H9 (cell line): ENCODE measurements around the gene MCEMP1. TPM values are rescaled to one million over a fixed set of nuclear protein-coding genes. Genes with fewer than 3 reads are reported as not detected.

Source experiments
- DNase-seq: peaks from one replicate; pipeline ENCODE4 v3.0.0-alpha.2; 2017
- H2AFZ ChIP-seq: one replicate; pipeline ENCODE4 v1.6.1; 2013; ENCODE audit warnings: mild to moderate bottlenecking, low read length, control low read depth, moderate library complexity
- H2AK5ac ChIP-seq: 2 replicates; pipeline ENCODE4 v1.6.1; 2013; ENCODE audit warnings: low read length, control low read depth, mixed read lengths; ENCODE audit not compliant: insufficient read length
- H2BK120ac ChIP-seq: one replicate; pipeline ENCODE4 v1.6.1; 2013; ENCODE audit warnings: low read depth, mild to moderate bottlenecking, low read length, control low read depth, inconsistent platforms; ENCODE audit not compliant: poor library complexity, severe bottlenecking
- H2BK12ac ChIP-seq: 2 replicates; pipeline ENCODE4 v1.6.1; 2013; ENCODE audit warnings: low read length, control low read depth, mixed read lengths, low read depth; ENCODE audit not compliant: insufficient read length
- H2BK15ac ChIP-seq: 2 replicates; pipeline ENCODE4 v1.6.1; 2013; ENCODE audit warnings: low read depth, low read length, control low read depth
- H2BK20ac ChIP-seq: one replicate; pipeline ENCODE4 v1.6.1; 2013; ENCODE audit warnings: low read depth, mild to moderate bottlenecking, low read length, control low read depth, inconsistent platforms; ENCODE audit not compliant: poor library complexity, severe bottlenecking
- H2BK5ac ChIP-seq: 2 replicates; pipeline ENCODE4 v1.6.1; 2013; ENCODE audit warnings: low read length, control low read depth, mixed read lengths; ENCODE audit not compliant: insufficient read length
- H3K14ac ChIP-seq: 2 replicates; pipeline ENCODE4 v1.6.1; 2013; ENCODE audit warnings: low read length, control low read depth; ENCODE audit not compliant: insufficient read depth
- H3K18ac ChIP-seq: 2 replicates; pipeline ENCODE4 v1.6.1; 2013; ENCODE audit warnings: low read depth, mild to moderate bottlenecking, mixed read lengths, low read length, control low read depth; ENCODE audit not compliant: insufficient read length
- H3K23ac ChIP-seq: 2 replicates; pipeline ENCODE4 v1.6.1; 2013; ENCODE audit warnings: low read length, control low read depth, mixed read lengths, low read depth; ENCODE audit not compliant: insufficient read length
- H3K23me2 ChIP-seq: 2 replicates; pipeline ENCODE4 v1.6.1; 2013; ENCODE audit warnings: low read depth, mild to moderate bottlenecking, mixed read lengths, low read length, control low read depth; ENCODE audit not compliant: insufficient read length, poor library complexity, severe bottlenecking
- H3K27ac ChIP-seq: 2 replicates; pipeline ENCODE4 v1.5.1; 2013; ENCODE audit warnings: low read length, control low read depth, mixed read lengths, low read depth; ENCODE audit not compliant: insufficient read length
- H3K27me3 ChIP-seq: 2 replicates; pipeline ENCODE4 v1.6.1; 2013; ENCODE audit warnings: low read length, control low read depth, inconsistent platforms; ENCODE audit not compliant: insufficient read depth
- H3K4ac ChIP-seq: 2 replicates; pipeline ENCODE4 v1.6.1; 2013; ENCODE audit warnings: low read depth, mild to moderate bottlenecking, control low read depth, inconsistent platforms, low read length, moderate library complexity
- H3K4me1 ChIP-seq: 2 replicates; pipeline ENCODE4 v1.6.1; 2013; ENCODE audit warnings: low read length, control low read depth, inconsistent platforms; ENCODE audit not compliant: insufficient read depth
- H3K4me2 ChIP-seq: 2 replicates; pipeline ENCODE4 v1.6.1; 2013; ENCODE audit warnings: low read length, control low read depth, mixed read lengths; ENCODE audit not compliant: insufficient read length, insufficient read depth
- H3K56ac ChIP-seq: 2 replicates; pipeline ENCODE4 v1.6.1; 2013; ENCODE audit warnings: low read depth, mild to moderate bottlenecking, mixed read lengths, low read length, control low read depth; ENCODE audit not compliant: insufficient read length
- H3K79me1 ChIP-seq: 2 replicates; pipeline ENCODE4 v1.6.1; 2013; ENCODE audit warnings: low read depth, mild to moderate bottlenecking, moderate library complexity, low read length, control low read depth, inconsistent platforms; ENCODE audit not compliant: insufficient read depth, poor library complexity, severe bottlenecking
- H3K79me2 ChIP-seq: 2 replicates; pipeline ENCODE4 v1.6.1; 2013; ENCODE audit warnings: low read length, control low read depth, inconsistent platforms; ENCODE audit not compliant: insufficient read depth
- H3K9ac ChIP-seq: 2 replicates; pipeline ENCODE4 v1.6.1; 2013; ENCODE audit warnings: low read length, control low read depth, mixed read lengths; ENCODE audit not compliant: insufficient read length; ENCODE audit errors: extremely low read depth
- H3K9me3 ChIP-seq: one replicate; pipeline ENCODE4 v1.6.1; 2013; ENCODE audit warnings: low read depth, low read length, inconsistent platforms; ENCODE audit not compliant: control insufficient read depth
- H3T11ph ChIP-seq: one replicate; pipeline ENCODE4 v1.6.1; 2013; ENCODE audit warnings: mild to moderate bottlenecking, low read length, control low read depth, inconsistent platforms
- H4K20me1 ChIP-seq: one replicate; pipeline ENCODE4 v1.6.1; 2013; ENCODE audit not compliant: control insufficient read depth, insufficient read length, insufficient read depth
- H4K5ac ChIP-seq: 2 replicates; pipeline ENCODE4 v1.6.1; 2013; ENCODE audit warnings: low read depth, mild to moderate bottlenecking, mixed read lengths, low read length, control low read depth; ENCODE audit not compliant: insufficient read length
- H4K8ac ChIP-seq: replicated peaks from 2 replicates; pipeline ENCODE4 v1.6.1; 2013; ENCODE audit warnings: low read length, control low read depth, mixed read lengths, low read depth; ENCODE audit not compliant: insufficient read length
- H4K91ac ChIP-seq: 2 replicates; pipeline ENCODE4 v1.6.1; 2013; ENCODE audit warnings: low read depth, mild to moderate bottlenecking, moderate library complexity, mixed read lengths, low read length, control low read depth; ENCODE audit not compliant: insufficient read length
- H3K27ac Mint-ChIP-seq, 3 experiments: 2 replicates in 2 of 3; 3 replicates in 1 of 3; pipeline ENCODE4 v1.8.0; 2020 to 2021; ENCODE audit warnings: mixed read lengths in 3 of 3, mild to moderate bottlenecking in 1 of 3, moderate library complexity in 1 of 3
- H3K27me3 Mint-ChIP-seq: 2 replicates; pipeline ENCODE4 v1.8.0; 2021; ENCODE audit warnings: low read depth, mild to moderate bottlenecking, moderate library complexity, mixed read lengths
- H3K36me3 Mint-ChIP-seq, 3 experiments: 2 replicates in 2 of 3; 3 replicates in 1 of 3; pipeline ENCODE4 v1.8.0; 2020 to 2021; ENCODE audit warnings: low read depth in 3 of 3, mixed read lengths in 3 of 3; ENCODE audit not compliant: insufficient read depth in 1 of 3
- H3K4me1 Mint-ChIP-seq, 2 experiments: 2 replicates each; pipeline ENCODE4 v1.8.0; 2020; ENCODE audit warnings: mixed read lengths in 2 of 2
- H3K4me3 Mint-ChIP-seq, 2 experiments: 2 replicates in 1 of 2; 3 replicates in 1 of 2; pipeline ENCODE4 v1.8.0; 2020 to 2021; ENCODE audit warnings: mild to moderate bottlenecking in 2 of 2, mixed read lengths in 2 of 2, moderate library complexity in 1 of 2
- H3K9me3 Mint-ChIP-seq, 2 experiments: 2 replicates in 1 of 2; 3 replicates in 1 of 2; pipeline ENCODE4 v1.8.0; 2020; ENCODE audit warnings: mild to moderate bottlenecking in 2 of 2, mixed read lengths in 2 of 2, moderate library complexity in 1 of 2
- CTCF ChIP-seq: fragments of 200-600 bp; sonication (generic); conservative IDR thresholded peaks from 3 replicates; pipeline ENCODE4 v1.8.0; 2021; ENCODE audit warnings: antibody characterized with exemption, mild to moderate bottlenecking
- WGBS: extraction: QIAGEN DNeasy Blood & Tissue Kit; methylation state at CpG from one replicate; pipeline ENCODE4 v1.1.7; 2013; ENCODE audit warnings: missing lambda C conversion rate, low lambda C conversion rate, mixed read lengths; ENCODE audit not compliant: insufficient read length; ENCODE audit errors: extremely low coverage; 5-methylcytosine and 5-hydroxymethylcytosine counted together
- total RNA-seq: library from RNA; stranded (reverse); gene quantifications from 2 replicates; pipeline ENCODE4 v1.2.1, GENCODE V29; 2021

MCEMP1 gene
- total RNA-seq, 1 experiment from 2014 or later: not detected

- peaks cover 0 to 7% of the 10 kb centered on the region in 2 experiments; a peak in 2 of 5 replicates for H3K9me3 Mint-ChIP-seq
- Histone ChIP-seq H3K4me1 (no peaks in the 10 kb centered on the region), H3K9ac (no peak overlapping the region), H2BK5ac (no peak overlapping the region), H3K4me2 (peak overlapping the region; percentile 57), H4K91ac (no peak overlapping the region), H3K23ac (no peak overlapping the region), H2BK12ac (no peak overlapping the region), H3K56ac (no peak overlapping the region), H4K8ac (no peak overlapping the region), H4K5ac (no peak overlapping the region), H3K9me3 (no peaks in the 10 kb centered on the region), H3K27me3 (peaks cover 2% of the 10 kb centered on the region; the same call in 1 of the 2 replicates), H3K14ac (no peak overlapping the region), H3K4ac (no peak overlapping the region), H3K18ac (peak overlapping the region; percentile 10), H4K20me1 (no peaks in the 10 kb centered on the region), H3K79me2 (no peaks in the 10 kb centered on the region), H2BK20ac (no peak overlapping the region), H3T11ph (no peak overlapping the region), H3K79me1 (no peaks in the 10 kb centered on the region), H3K23me2 (peaks cover 6% of the 10 kb centered on the region), H2AFZ (no peak overlapping the region), H2BK15ac (no peak overlapping the region), H2BK120ac (no peak overlapping the region), H2AK5ac (no peak overlapping the region), H3K27ac (no peak overlapping the region)
- no CpG with 5 or more reads among the region's 43 CpGs for WGBS
- no peak overlapping the region for H3K27ac Mint-ChIP-seq
- H3K36me3 Mint-ChIP-seq: no peaks in the 10 kb centered on the region; a peak in 1 of 7 replicates
- H3K4me3 Mint-ChIP-seq: peak overlapping the region; percentile 77 to 93
- H3K27me3 Mint-ChIP-seq: peaks cover 90% of the 10 kb centered on the region
- TF ChIP-seq CTCF: no peak
- DNase-seq: no peak
- peaks cover 0 to 12% of the 10 kb centered on the region in 2 experiments; a peak in 3 of 4 replicates for H3K4me1 Mint-ChIP-seq
Observed at GRCh38 chr19:7670150-7670783, 6.6 kb upstream of the MCEMP1 start.
